Islet of Langerhans (tissue), 1 donor: ENCODE results near the gene ELSPBP1.
"Not testable (repeated sequence)": the region's sequence is repeated elsewhere in the genome, so short reads cannot be mapped to it uniquely, and the experiment has no call there.

ENCODE experiments used
- FAIRE-seq: peaks from one replicate; lab custom pipeline; 2011; peaks lifted over from hg19 to GRCh38; lab: Jason Lieb, UNC

ELSPBP1 gene

GRCh38 chr19:48043675-48044258 lies 49.3 kb downstream of the ELSPBP1 start, which contains the start of gene CABP5:
CABP5 (minus strand) TSS chr19:48044079; CDS start chr19:48043922, 157 bp downstream.
- no peak for FAIRE-seq

DNA sequence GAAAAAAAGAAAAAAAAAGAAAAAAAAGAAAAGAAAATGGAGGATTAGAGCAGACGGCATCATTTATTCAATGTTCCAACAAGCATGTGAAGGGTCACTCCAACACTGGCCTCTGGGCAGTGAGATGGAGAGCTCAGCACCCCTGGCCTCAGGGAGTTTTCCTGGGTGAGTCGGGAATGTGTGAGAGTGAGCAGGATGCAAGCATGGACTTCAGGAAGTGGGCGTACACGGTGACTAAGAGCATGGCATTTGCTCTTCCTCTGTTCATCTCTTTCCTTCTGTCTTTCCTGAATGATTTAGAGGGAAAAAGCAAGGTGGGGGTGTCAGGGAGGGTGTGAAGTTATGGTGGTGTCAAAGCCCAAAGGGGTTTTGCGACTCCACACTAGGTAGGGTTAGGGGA lies 50.1 kb downstream of the ELSPBP1 start:
- no peak for FAIRE-seq

DNA sequence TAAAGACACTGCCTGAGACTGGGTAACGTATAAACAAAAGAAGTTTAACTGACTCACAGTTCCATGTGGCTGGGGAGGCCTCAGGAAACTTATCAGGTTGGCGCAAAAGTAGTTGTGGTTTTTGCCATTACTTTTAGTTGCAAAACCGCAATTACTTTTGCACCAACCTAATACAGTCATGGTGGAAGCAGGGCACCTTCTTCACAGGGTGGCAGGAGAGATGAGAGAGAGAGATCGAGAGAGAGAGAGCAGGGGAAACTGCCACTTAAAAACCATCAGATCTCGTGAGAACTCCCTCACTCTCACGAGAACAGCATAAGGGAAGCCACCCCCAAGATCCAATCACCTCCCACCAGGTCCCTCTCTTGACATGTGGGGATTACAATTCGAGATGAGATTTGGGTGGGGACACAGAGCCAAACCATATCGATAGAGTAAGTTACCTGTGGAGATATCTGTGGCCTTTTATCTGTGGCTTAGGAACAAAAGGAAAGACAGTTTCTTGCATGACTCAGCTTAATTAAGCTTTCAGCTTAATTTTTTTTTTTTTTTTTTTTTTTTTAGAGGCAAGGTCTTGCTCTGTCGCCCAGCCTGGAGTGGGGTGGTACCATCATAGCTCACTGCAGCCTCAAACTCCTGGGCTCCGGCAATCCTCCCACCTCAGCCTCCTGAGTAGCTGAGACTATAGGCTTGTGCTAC lies 57.1 kb downstream of the ELSPBP1 start:
- FAIRE-seq: no peak

- no peak for FAIRE-seq
Observed at GRCh38 chr19:48053076-48053475, 58.6 kb downstream of the ELSPBP1 start.

DNA sequence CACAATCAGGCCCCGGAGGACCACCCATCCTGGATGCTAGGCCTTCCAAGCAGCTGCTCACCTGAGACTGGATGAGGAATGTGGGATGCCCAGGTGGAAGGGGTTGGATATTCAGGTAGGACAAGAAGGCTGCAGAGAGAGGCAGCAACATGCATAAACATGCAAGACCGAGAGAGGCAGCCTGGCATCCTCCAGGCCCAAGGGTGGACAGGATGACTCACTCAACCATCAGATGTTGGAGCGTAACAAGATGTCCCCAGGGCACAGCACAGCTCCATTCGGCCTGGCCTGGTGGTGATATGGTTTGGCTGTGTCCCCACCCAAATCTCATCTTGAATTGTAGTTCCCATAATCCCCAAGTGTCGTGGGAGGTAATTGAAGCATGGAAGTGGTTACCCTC lies 59.4 kb downstream of the ELSPBP1 start:
- FAIRE-seq: no peak

- FAIRE-seq: no peak
Observed at GRCh38 chr19:48059331-48059730, 64.9 kb downstream of the ELSPBP1 start.

DNA sequence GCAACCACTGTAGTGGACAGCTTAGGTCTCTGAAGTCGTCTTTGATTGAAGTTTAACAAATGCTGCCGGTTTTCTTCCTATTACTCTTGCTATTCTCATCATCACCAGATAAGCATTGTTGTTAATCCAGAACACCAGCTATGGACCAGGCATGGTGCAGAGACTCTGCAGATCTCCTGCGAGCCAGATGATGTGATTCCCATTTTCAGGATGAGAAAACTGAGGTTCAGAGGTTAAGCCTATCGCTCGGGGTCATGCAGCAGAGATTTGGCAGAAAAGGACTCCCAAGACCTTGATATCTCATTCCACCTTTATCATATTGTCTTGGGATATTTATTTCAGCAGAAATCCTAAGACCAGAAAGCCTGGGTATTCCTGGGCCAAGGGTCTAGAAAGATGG lies 65.9 kb downstream of the ELSPBP1 start:
- FAIRE-seq: no peak

GRCh38 chr19:48061401-48062344 lies 67.2 kb downstream of the ELSPBP1 start:
- FAIRE-seq: no peak

- FAIRE-seq: no peak
Observed at GRCh38 chr19:48064509-48064908, 70.1 kb downstream of the ELSPBP1 start.

GRCh38 chr19:48069435-48069834 lies 75.0 kb downstream of the ELSPBP1 start:
- no peak for FAIRE-seq

DNA sequence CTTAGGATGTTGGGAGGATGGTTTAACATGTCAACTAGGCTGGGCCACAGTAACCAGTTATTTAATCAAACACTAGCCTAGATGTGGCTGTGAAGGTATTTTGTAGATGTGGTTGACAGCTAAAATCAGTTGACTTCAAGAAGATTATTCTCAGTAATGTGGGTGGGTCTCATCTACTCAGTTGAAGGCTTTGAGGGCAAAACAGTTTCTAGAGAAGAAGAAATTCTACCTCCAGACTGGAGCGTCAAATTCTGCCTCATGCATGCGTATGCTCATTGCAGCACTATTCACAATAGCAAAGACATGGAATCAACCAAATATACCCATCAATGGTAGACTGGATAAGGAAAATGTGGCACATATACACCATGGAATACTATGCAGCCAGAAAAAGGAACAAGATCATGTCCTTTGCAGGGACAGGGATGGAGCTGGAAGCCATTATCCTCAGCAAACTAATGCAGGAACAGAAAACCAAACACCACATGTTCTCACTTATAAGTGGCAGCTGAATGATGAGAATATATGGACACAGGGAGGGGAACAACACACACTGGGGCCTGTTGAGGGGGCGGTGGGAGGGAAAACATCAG lies 75.8 kb downstream of the ELSPBP1 start:
- not testable (repeated sequence) for FAIRE-seq
